T-helper 17 cell (primary cell): ENCODE measurements around the gene PLA2G2C. TPM values are rescaled to one million over a fixed set of nuclear protein-coding genes. Genes with fewer than 3 reads are reported as not detected.
A peak's percentile ranks its signal among the peaks of the same experiment; 100 is the strongest.

ENCODE experiments used
- ATAC-seq: fragments of 150-1000 bp; cut with Tn5 transposase; 2 replicates; pipeline ENCODE4 v1.10.0; 2021; ENCODE audit warnings: mild to moderate bottlenecking, moderate library complexity
- DNase-seq, 3 donors: peaks; one replicate each; pipeline versions ENCODE4 v3.0.0 to v3.0.0-alpha.2; 2020 to 2021
- H3K9me3 ChIP-seq: one replicate; pipeline ENCODE4 v1.7.0; 2013; ENCODE audit warnings: low read length, mild to moderate bottlenecking; ENCODE audit not compliant: control insufficient read depth, poor library complexity, severe bottlenecking
- H3K27ac Mint-ChIP-seq: one replicate; pipeline ENCODE4 v1.8.0; 2022; ENCODE audit warnings: mild to moderate bottlenecking, moderate library complexity, mixed read lengths
- H3K27me3 Mint-ChIP-seq: one replicate; pipeline ENCODE4 v1.8.0; 2022; ENCODE audit warnings: mixed read lengths
- H3K36me3 Mint-ChIP-seq: one replicate; pipeline ENCODE4 v1.8.0; 2022; ENCODE audit warnings: low read depth, mixed read lengths
- H3K4me1 Mint-ChIP-seq: one replicate; pipeline ENCODE4 v1.8.0; 2022; ENCODE audit warnings: mild to moderate bottlenecking, mixed read lengths
- H3K4me3 Mint-ChIP-seq: one replicate; pipeline ENCODE4 v1.8.0; 2022; ENCODE audit warnings: mild to moderate bottlenecking, moderate library complexity, mixed read lengths
- total RNA-seq, 4 donors: library from RNA in 2 of 4; stranded (reverse) in 2 of 4; gene quantifications; one replicate each; pipeline ENCODE4 v1.2.3 and lab custom pipeline; 2022 to 2026

PLA2G2C gene
- total RNA-seq, 2 donors from 2014 or later: 0.25 TPM; not detected in 1

DNA sequence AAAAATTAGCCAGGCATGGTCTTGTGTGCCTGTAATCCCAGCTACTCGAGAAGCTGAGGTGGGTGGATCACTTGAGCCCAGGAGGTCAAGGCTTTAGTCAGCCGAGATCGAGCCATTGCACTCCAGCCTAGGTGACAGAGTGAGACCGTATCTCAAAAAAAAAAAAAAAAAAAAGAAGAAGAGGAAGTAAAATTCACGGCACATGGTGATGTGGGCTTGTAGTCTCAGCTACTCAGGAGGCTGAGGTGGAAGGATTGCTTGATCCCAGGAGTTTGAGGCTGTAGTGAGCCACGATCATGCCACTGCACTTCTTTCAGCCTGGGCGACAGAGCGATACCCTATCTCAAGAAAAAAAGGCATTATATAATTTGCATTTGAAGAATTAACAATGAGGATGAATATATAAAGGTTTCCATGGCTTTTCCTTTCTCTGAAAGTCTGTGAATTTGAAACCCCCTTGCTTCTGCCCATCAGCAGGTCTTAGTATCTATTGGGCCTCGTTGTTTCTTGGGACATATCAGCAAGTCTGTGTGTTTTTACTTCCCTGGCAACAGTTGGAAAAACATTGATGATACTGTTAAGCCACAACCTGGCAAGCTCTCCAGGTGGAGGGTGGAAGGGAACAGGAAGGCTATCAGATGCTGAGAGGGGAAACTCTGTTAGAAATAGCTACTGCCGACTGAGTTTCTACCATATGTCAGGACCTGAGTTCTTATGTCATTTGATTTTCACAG, 62.4 kb downstream of the PLA2G2C start:
- Mint-ChIP-seq H3K27ac (no peak overlapping the region), H3K36me3 (no peaks in the 10 kb centered on the region), H3K27me3 (peaks cover 58% of the 10 kb centered on the region), H3K4me1 (peaks cover 2% of the 10 kb centered on the region), H3K4me3 (no peak overlapping the region)
- ATAC-seq: no peak
- no peak for DNase-seq
- no peaks in the 10 kb centered on the region for H3K9me3 ChIP-seq

DNA sequence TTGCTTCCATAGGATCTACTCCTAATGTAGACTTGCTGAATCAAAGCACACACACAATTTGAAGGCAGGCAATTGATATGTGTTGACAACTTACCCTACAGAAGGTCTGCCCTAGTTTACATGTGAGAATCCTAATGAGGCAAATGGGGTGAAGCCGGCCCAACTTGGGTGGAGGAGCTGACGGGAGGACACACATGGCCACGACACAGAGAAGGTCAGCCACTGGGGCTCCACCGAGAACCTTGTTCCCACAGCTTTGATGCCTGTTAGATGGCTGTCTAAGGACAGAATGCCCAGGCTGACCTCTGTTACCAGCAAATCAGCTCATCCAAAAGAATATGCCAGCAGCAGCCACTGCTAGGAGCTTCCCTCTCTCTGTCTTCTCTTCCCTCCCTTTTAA, 65.5 kb downstream of the PLA2G2C start:
- Mint-ChIP-seq H3K27me3 (peaks cover 68% of the 10 kb centered on the region), H3K4me1 (peaks cover 2% of the 10 kb centered on the region), H3K27ac (no peak overlapping the region), H3K4me3 (no peak overlapping the region), H3K36me3 (no peaks in the 10 kb centered on the region)
- no peaks in the 10 kb centered on the region for H3K9me3 ChIP-seq
- DNase-seq (no peak), ATAC-seq (no peak)

DNA sequence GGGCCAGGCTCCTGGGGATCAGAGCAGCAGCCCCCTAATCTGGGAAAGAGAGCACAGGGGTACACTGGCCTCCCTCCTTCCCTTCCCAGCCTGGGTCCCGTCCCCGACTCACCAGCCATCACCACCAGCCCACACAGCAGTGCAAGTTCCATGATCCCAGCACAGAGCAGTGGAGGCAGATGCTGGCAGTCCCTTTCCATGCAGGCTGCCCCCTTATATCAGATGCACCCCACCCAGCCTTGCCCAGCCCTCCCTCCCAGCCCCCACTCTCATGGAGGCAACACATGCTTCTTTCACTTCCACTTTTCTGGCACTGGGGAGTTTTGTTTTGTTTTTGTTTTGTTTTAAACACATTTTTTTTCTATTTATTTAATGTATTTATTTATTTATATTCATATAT, 67.0 kb downstream of the PLA2G2C start, which contains the start of gene PLA2G2D:
PLA2G2D (minus strand) TSS at position 190 of the 400 bp plus-strand sequence; CDS start at position 152, 38 bp downstream.
- H3K4me3 Mint-ChIP-seq: no peak within 1 kb of the TSS
- peaks cover 64% of the 10 kb centered on the region for H3K27me3 Mint-ChIP-seq
- ATAC-seq: no peak
- H3K4me1 Mint-ChIP-seq: peaks cover 4% of the 10 kb centered on the region
- no peaks in the 10 kb centered on the region for H3K9me3 ChIP-seq
- DNase-seq: no peak
- peak within 1 kb of the TSS; percentile 24 for H3K27ac Mint-ChIP-seq
- no peaks in the 10 kb centered on the region for H3K36me3 Mint-ChIP-seq

DNA sequence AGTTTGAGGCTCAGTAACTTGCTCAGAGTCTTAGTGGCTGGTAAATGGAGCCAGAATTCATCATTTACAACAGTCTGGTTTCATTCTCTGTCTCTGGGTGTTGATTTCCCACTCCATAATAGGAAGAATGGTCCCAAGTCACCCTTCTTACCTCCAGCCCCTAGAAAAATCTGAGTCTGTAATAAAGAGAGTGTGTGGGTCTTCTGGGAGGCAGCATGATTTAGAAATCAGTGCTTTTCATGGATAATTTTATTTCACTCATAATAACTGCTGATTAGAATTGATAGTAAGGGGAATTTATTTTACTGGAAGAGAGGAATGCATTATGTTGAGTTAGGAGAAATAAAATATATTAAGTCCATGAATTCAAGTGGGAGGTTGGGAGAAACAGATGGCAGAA, 69.1 kb downstream of the PLA2G2C start:
- no peaks in the 10 kb centered on the region for H3K36me3 Mint-ChIP-seq
- no peak overlapping the region for H3K27ac Mint-ChIP-seq
- H3K4me3 Mint-ChIP-seq: no peak overlapping the region
- peaks cover 5% of the 10 kb centered on the region for H3K4me1 Mint-ChIP-seq
- ATAC-seq: no peak
- DNase-seq: no peak
- peaks cover 79% of the 10 kb centered on the region for H3K27me3 Mint-ChIP-seq
- no peaks in the 10 kb centered on the region for H3K9me3 ChIP-seq

DNA sequence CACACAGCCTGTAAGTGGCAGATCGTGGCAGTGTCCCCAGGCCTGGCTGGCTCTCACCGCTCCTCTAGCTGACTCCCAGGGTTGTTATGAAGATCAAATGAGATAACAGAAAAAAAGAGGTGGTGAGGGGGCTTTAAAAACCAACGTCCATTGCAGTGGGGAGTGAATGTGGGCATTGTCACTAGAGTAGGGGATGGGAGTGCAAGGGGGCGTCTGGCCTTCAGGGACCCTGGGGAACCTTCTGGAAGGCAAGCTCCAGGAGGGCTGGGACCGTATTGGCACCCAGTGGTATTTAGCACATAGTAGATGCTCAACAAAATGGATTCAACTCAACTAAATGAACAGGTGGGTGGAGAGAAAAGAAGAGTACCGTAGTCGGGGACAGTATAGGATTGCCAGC, 70.4 kb downstream of the PLA2G2C start:
- no peak overlapping the region for H3K27ac Mint-ChIP-seq
- H3K4me1 Mint-ChIP-seq: peaks cover 5% of the 10 kb centered on the region
- no peak for DNase-seq
- H3K4me3 Mint-ChIP-seq: no peak overlapping the region
- no peaks in the 10 kb centered on the region for H3K36me3 Mint-ChIP-seq
- peaks cover 74% of the 10 kb centered on the region for H3K27me3 Mint-ChIP-seq
- ATAC-seq: no peak
- H3K9me3 ChIP-seq: no peaks in the 10 kb centered on the region

DNA sequence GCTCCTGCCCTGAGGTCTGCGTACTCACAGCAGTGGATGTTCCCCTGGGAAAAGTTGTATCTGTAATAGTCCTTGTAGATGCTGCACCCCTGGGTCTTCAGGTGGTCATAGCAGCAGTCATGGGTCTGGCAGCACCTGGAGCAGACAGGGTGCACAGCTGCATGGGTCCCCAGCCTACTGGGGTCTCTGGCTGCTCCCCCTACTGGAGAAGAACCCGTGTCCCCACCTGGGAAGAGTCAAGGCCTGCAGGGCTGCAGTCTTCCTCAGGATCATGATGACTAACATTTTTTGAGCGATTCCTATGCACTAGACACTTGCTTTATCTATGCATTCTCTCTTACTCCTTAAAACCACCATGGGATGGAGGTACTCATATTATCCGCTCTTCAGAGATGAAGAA, 70.8 kb downstream of the PLA2G2C start:
- H3K9me3 ChIP-seq: no peaks in the 10 kb centered on the region
- H3K4me3 Mint-ChIP-seq: no peak overlapping the region
- DNase-seq (no peak), ATAC-seq (no peak)
- no peaks in the 10 kb centered on the region for H3K36me3 Mint-ChIP-seq
- no peak overlapping the region for H3K27ac Mint-ChIP-seq
- H3K4me1 Mint-ChIP-seq: peaks cover 5% of the 10 kb centered on the region
- peaks cover 75% of the 10 kb centered on the region for H3K27me3 Mint-ChIP-seq

DNA sequence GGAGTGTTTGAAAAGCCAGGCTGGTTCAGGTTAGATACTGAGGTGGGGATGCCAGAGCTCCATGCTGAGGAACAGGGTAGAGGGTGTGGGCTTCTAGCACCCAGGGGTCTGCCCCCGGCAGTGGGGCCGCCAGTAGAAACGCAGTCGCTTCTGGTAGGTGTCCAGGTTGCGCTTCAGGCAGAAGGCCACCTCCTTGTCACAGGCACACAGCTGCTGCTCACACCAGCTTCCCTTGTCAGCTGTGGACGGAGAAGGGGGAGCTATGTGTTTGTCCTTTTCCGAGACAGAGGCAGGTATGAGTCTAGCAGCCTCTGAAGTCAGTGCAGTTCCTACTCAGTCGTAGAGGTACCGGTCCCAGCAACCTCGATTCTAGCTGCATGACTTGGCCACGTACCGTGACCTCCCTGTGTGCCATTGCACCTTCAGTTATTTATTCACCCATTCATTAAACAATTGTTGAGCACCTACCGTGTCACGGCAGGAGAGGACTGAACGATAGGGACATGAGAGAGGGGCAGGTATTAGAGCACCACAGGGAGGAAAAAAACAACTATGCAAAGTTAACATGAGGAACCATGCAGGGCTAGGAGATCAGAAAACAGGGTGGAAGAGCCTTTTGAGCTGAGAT, 72.2 kb downstream of the PLA2G2C start:
- ATAC-seq (no peak), DNase-seq (no peak)
- Mint-ChIP-seq H3K4me3 (no peak overlapping the region), H3K36me3 (no peaks in the 10 kb centered on the region), H3K4me1 (peaks cover 5% of the 10 kb centered on the region), H3K27ac (no peak overlapping the region), H3K27me3 (peaks cover 73% of the 10 kb centered on the region)
- no peaks in the 10 kb centered on the region for H3K9me3 ChIP-seq

Other genes starting within 250 kb of the PLA2G2C start
- not detected for gene PLA2G2A, start 206.9 kb downstream of the PLA2G2C start, total RNA-seq
- not detected for gene PLA2G5, start 116.3 kb downstream of the PLA2G2C start, total RNA-seq
- gene PLA2G2D, start 67.0 kb downstream of the PLA2G2C start, total RNA-seq: not detected
- gene PLA2G2F, start 47.2 kb downstream of the PLA2G2C start, total RNA-seq: not detected
- 1 to 10 TPM in 1 of 2 donors, under 1 TPM in 1; 0.81 to 1.0 TPM for gene UBXN10, start 422 bp downstream of the PLA2G2C start, total RNA-seq
- under 1 TPM; 0.13 to 0.15 TPM for gene VWA5B1, start 104.4 kb upstream of the PLA2G2C start, total RNA-seq